HUES6 (cell line): ENCODE results near the gene OCLN.
A peak's percentile ranks its signal among the peaks of the same experiment; 100 is the strongest.
"Not testable (repeated sequence)": the region's sequence is repeated elsewhere in the genome, so short reads cannot be mapped to it uniquely, and the experiment has no call there.

ENCODE experiments used
- H3K27ac ChIP-seq: 2 replicates; pipeline ENCODE4 v1.7.0; 2013; ENCODE audit warnings: low read depth, mild to moderate bottlenecking, low read length, inconsistent platforms
- H3K27me3 ChIP-seq: 2 replicates; pipeline ENCODE4 v1.6.1; 2013; ENCODE audit warnings: low read length; ENCODE audit not compliant: control insufficient read depth, insufficient read depth
- H3K36me3 ChIP-seq: 2 replicates; pipeline ENCODE4 v1.6.1; 2013; ENCODE audit warnings: low read length; ENCODE audit not compliant: control insufficient read depth, insufficient read depth
- H3K4me1 ChIP-seq: 2 replicates; pipeline ENCODE4 v1.6.1; 2013; ENCODE audit warnings: low read length; ENCODE audit not compliant: control insufficient read depth, insufficient read depth
- H3K4me3 ChIP-seq: 2 replicates; pipeline ENCODE4 v1.5.1; 2013; ENCODE audit warnings: low read depth, low read length
- H3K9ac ChIP-seq: one replicate; pipeline ENCODE4 v1.6.1; 2013; ENCODE audit warnings: mild to moderate bottlenecking, low read length
- H3K9me3 ChIP-seq: 2 replicates; pipeline ENCODE4 v1.6.1; 2013; ENCODE audit warnings: low read depth, low read length; ENCODE audit not compliant: control insufficient read depth, insufficient read depth

Gene OCLN

GRCh38 chr5:69492391-69492922, at the start of gene OCLN:
Gene OCLN (plus strand): TSS chr5:69492790. CDS start chr5:69504245, 11,455 bp downstream.
- H3K4me1 ChIP-seq, result peaks cover 28% of the 10 kb centered on the region
- H3K9ac ChIP-seq, result peak within 1 kb of the TSS; percentile 87
- peak within 1 kb of the TSS; percentile 73 for H3K27ac ChIP-seq
- peaks cover 33% of the 10 kb centered on the region; the same call in 1 of the 2 replicates for H3K27me3 ChIP-seq
- no peaks in the 10 kb centered on the region for H3K9me3 ChIP-seq
- H3K4me3 ChIP-seq, result peak within 1 kb of the TSS; percentile 86
- H3K36me3 ChIP-seq, result no peaks in the 10 kb centered on the region

GRCh38 chr5:69444127-69444754, 48.3 kb upstream of the OCLN start:
- Histone ChIP-seq H3K4me3 (no peak overlapping the region), H3K9me3 (no peaks in the 10 kb centered on the region), H3K4me1 (no peaks in the 10 kb centered on the region), H3K27ac (no peak overlapping the region), H3K36me3 (0 out of 2 replicates have a peak, but pooled peaks cover 9% of the 10 kb centered on the region), H3K27me3 (no peaks in the 10 kb centered on the region), H3K9ac (no peak overlapping the region)

GRCh38 chr5:69449511-69449910, 43.1 kb upstream of the OCLN start:
- Histone ChIP-seq H3K9me3 (no peaks in the 10 kb centered on the region), H3K27ac (no peak overlapping the region), H3K9ac (no peak overlapping the region), H3K36me3 (no peaks in the 10 kb centered on the region), H3K27me3 (no peaks in the 10 kb centered on the region), H3K4me1 (no peaks in the 10 kb centered on the region), H3K4me3 (no peak overlapping the region)

GRCh38 chr5:69450116-69450515, 42.5 kb upstream of the OCLN start:
- H3K9ac ChIP-seq, result no peak overlapping the region
- no peaks in the 10 kb centered on the region for H3K4me1 ChIP-seq
- no peaks in the 10 kb centered on the region for H3K27me3 ChIP-seq
- no peaks in the 10 kb centered on the region for H3K9me3 ChIP-seq
- no peaks in the 10 kb centered on the region for H3K36me3 ChIP-seq
- no peak overlapping the region for H3K4me3 ChIP-seq
- no peak overlapping the region for H3K27ac ChIP-seq

GRCh38 chr5:69450527-69450926, 42.1 kb upstream of the OCLN start:
- H3K27ac ChIP-seq, result not testable (repeated sequence)

GRCh38 chr5:69451941-69452647, 40.5 kb upstream of the OCLN start:
- Histone ChIP-seq H3K36me3 (no peaks in the 10 kb centered on the region), H3K27me3 (no peaks in the 10 kb centered on the region), H3K27ac (no peak overlapping the region), H3K4me3 (no peak overlapping the region), H3K9ac (no peak overlapping the region), H3K9me3 (no peaks in the 10 kb centered on the region), H3K4me1 (no peaks in the 10 kb centered on the region)

More at GRCh38 chr5:69450527-69450926, 42.1 kb upstream of the OCLN start:
- not testable (repeated sequence) for H3K4me3 ChIP-seq, H3K36me3 ChIP-seq, H3K9ac ChIP-seq, H3K9me3 ChIP-seq, H3K4me1 ChIP-seq, H3K27me3 ChIP-seq

GRCh38 chr5:69453487-69453886, 39.1 kb upstream of the OCLN start:
- H3K9ac ChIP-seq, H3K36me3 ChIP-seq, H3K27me3 ChIP-seq, H3K9me3 ChIP-seq, H3K27ac ChIP-seq, H3K4me3 ChIP-seq, H3K4me1 ChIP-seq: not testable (repeated sequence)

GRCh38 chr5:69454460-69455249, 37.9 kb upstream of the OCLN start:
- Histone ChIP-seq H3K4me3 (no peak overlapping the region), H3K9ac (no peak overlapping the region), H3K27ac (no peak overlapping the region)

GRCh38 chr5:69455428-69455988, 37.1 kb upstream of the OCLN start:
- not testable (repeated sequence) for H3K4me3 ChIP-seq, H3K27ac ChIP-seq

More at GRCh38 chr5:69454460-69455249, 37.9 kb upstream of the OCLN start:
- Histone ChIP-seq H3K9me3 (0 out of 2 replicates have a peak, but pooled peaks cover 3% of the 10 kb centered on the region), H3K27me3 (no peaks in the 10 kb centered on the region), H3K4me1 (no peaks in the 10 kb centered on the region), H3K36me3 (no peaks in the 10 kb centered on the region)

GRCh38 chr5:69462170-69462569, 30.4 kb upstream of the OCLN start:
- H3K27me3 ChIP-seq, result no peaks in the 10 kb centered on the region
- no peak overlapping the region for H3K27ac ChIP-seq
- no peaks in the 10 kb centered on the region for H3K36me3 ChIP-seq
- no peak overlapping the region for H3K9ac ChIP-seq
- H3K4me1 ChIP-seq, result no peaks in the 10 kb centered on the region
- 0 out of 2 replicates have a peak, but pooled peaks cover 3% of the 10 kb centered on the region for H3K9me3 ChIP-seq
- no peak overlapping the region for H3K4me3 ChIP-seq

More at GRCh38 chr5:69455428-69455988, 37.1 kb upstream of the OCLN start:
- not testable (repeated sequence) for H3K27me3 ChIP-seq, H3K9me3 ChIP-seq, H3K4me1 ChIP-seq, H3K36me3 ChIP-seq, H3K9ac ChIP-seq
